ENCODE data around the gene STN1. TPM values are rescaled to one million over a fixed set of nuclear protein-coding genes. Genes with fewer than 3 reads are reported as not detected.

The STN1 gene
- total and polyA plus RNA-seq, 10 of the 15 experiments (the other 5 are each of a cell fraction or from before 2014, with no cell fraction given): 22.2 to 31.8 (median 28.5) TPM

DNA sequence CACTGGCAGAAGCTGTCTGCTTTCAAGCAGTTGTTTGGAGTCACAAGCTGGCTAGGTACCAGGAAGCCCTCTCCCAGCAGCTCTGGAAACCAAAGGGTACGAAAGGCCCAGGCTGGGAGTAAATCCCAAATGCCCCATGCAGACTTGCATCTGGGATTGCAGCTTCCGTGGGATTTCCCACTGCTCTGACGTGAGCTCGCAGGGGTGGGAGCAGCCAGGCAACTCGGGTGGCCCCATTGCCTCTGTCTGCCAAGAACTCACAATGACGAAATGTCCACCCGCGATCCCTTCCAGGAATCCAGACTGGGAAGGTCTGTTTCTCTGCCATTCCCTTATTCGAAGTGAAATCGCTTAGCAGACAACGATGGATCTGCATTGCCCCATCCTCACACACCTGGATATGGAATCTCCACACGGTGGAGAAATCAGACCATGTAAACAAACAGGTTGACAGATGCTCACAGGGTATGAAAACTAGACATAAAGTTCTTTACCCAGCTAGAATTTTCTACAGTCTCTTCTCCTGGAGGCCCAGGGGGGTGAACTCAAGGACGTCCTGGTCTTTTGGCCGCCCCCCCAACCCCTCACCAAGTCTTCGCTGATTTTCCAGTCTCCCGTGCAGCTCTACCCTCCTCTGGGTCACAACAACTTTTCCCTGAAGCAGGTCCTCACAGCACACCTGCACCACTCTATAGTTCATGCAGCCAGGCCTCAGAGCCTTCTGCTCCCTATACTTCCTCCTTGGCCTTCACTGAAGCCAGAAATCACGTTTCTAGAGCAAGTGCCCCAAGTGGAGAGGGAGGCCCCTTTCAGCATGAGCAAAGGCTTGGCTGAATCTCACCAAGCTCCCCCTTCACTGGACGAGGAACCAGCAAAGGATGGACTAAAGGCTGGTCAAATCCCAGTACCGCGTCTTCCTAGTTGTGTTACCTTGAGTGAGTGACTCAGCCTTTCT is 82.6 kb downstream of the STN1 start (continued):
- TF ChIP-seq, protein P1, sequence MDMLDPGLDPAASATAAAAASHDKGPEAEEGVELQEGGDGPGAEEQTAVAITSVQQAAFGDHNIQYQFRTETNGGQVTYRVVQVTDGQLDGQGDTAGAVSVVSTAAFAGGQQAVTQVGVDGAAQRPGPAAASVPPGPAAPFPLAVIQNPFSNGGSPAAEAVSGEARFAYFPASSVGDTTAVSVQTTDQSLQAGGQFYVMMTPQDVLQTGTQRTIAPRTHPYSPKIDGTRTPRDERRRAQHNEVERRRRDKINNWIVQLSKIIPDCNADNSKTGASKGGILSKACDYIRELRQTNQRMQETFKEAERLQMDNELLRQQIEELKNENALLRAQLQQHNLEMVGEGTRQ (IDR thresholded peaks at IDR 0.05; ENCODE audit: borderline replicate concordance, low read depth, low read length): no peak

DNA sequence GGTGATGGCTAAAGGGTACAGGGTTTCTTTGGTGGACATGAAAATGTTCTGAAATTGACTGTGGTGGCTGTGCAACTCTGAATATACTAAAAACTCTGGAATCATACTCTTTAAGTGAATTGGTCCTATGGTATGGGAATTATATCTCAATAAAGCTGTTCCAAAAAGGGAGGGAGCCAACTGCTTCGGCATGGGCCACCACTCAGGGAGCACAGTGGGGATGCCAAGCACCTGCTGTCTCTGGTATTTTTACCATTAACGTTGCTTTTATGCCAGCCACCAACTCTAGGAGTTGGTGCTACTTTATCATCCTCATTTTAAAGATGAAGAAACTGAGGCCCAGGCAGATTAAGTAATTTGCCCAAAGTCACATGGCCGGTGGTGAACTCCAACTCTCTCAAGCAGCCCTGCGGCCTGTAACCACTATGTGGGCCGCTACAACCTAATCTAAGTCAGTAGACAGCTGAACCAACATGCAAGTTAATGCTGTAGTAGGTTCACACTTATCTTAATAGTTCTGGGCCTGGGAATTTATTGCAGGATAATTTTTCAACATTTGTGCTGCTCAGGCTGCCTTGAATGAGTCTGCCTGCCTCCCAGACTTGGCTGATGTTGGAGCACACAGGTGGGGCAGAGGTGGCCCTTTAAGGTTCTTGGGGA is 83.4 kb downstream of the STN1 start:
- POLR2A ChIA-PET: no interaction called here
- Histone ChIP-seq H3K36me3 (ENCODE audit: control insufficient read depth in 2 of 2, insufficient read depth in 2 of 2, low read length in 1 of 2) (no peaks in the 10 kb centered on the region), H3K9me3 (replicated peaks; ENCODE audit: control insufficient read depth, insufficient read depth, low read length) (no peaks in the 10 kb centered on the region; the same call in 2 of the 3 replicates), H3K4me2 (ENCODE audit: control insufficient read depth, insufficient read depth) (no peak overlapping the region), H3K27me3 (replicated peaks in 1 of 2; ENCODE audit: control insufficient read depth in 2 of 2, insufficient read depth in 2 of 2, low read length in 1 of 2) (0 out of 4 replicates have a peak, but pooled peaks cover 0 to under 1% of the 10 kb centered on the region in 2 experiments), H2AFZ (ENCODE audit: control insufficient read depth, low read depth, low read length) (no peak overlapping the region), H4K20me1 (ENCODE audit: control insufficient read depth, insufficient read depth) (no peaks in the 10 kb centered on the region), H3K4me1 (ENCODE audit: control insufficient read depth, insufficient read depth, low read length) (no peaks in the 10 kb centered on the region), H3K4me3 (no peak overlapping the region), H3K9ac (ENCODE audit: control insufficient read depth, insufficient read depth, low read length) (no peak overlapping the region), H3K27ac (ENCODE audit: control insufficient read depth, insufficient read depth) (no peak overlapping the region), H3K79me2 (ENCODE audit: control insufficient read depth, insufficient read depth, low read length) (no peaks in the 10 kb centered on the region)
- in situ Hi-C loops (cut with MboI) (no loop called here), intact Hi-C loops (cut with micrococcal nuclease; ENCODE audit: unreplicated experiment) (no loop called here)
- ATAC-seq: no peak
- 27% methylated on average over 5 of the region's 5 CpGs for WGBS (ENCODE audit: insufficient coverage, insufficient replicate concordance, low lambda C conversion rate, missing lambda C conversion rate)
- no peak for DNase-seq (ENCODE audit: low read depth, low spot score)
- FAIRE-seq: no peak
- CTCF ChIA-PET: no interaction called here
- RAD21 ChIA-PET (ENCODE audit: unreplicated experiment): no interaction called here
- no TSS peak for BruUV-seq (replicated peaks)
- SMC1A ChIA-PET (ENCODE audit: uncharacterized antibody, unreplicated experiment): interaction anchor here (1.2 kb wide), 1 partner anchor 124 kb away, joined by 3 read pairs; no protein-coding TSS in a partner anchor
- no peak for TF ChIP-seq FOXM1 (IDR thresholded peaks at IDR 0.05; ENCODE audit: low read depth, low read length)
- TF ChIP-seq JUNB (IDR thresholded peaks at IDR 0.05): no peak
- no peak for TF ChIP-seq NR2F1 (conservative IDR thresholded peaks at IDR 0.05)
- TF ChIP-seq MTA3 (IDR thresholded peaks at IDR 0.05; ENCODE audit: borderline replicate concordance, low read length): no peak
- no peak for TF ChIP-seq BHLHE40 (IDR thresholded peaks at IDR 0.05; ENCODE audit: borderline replicate concordance in 1 of 2, low read depth in 2 of 2, low read length in 1 of 2)
- TF ChIP-seq HCFC1 (IDR thresholded peaks at IDR 0.05; ENCODE audit: low read length): no peak
- no peak for TF ChIP-seq SMAD1 (IDR thresholded peaks at IDR 0.05; ENCODE audit: low read depth, partially characterized antibody)
- no peak for TF ChIP-seq CHD2 (IDR thresholded peaks at IDR 0.05; ENCODE audit: borderline replicate concordance, low read depth, low read length)
- TF ChIP-seq MEF2B (IDR thresholded peaks at IDR 0.05; ENCODE audit: partially characterized antibody, poor library complexity, severe bottlenecking): no peak
- TF ChIP-seq, protein P2, sequence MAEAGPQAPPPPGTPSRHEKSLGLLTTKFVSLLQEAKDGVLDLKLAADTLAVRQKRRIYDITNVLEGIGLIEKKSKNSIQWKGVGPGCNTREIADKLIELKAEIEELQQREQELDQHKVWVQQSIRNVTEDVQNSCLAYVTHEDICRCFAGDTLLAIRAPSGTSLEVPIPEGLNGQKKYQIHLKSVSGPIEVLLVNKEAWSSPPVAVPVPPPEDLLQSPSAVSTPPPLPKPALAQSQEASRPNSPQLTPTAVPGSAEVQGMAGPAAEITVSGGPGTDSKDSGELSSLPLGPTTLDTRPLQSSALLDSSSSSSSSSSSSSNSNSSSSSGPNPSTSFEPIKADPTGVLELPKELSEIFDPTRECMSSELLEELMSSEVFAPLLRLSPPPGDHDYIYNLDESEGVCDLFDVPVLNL (IDR thresholded peaks at IDR 0.05; ENCODE audit: low read depth, low read length): no peak
- TF ChIP-seq, protein P3, sequence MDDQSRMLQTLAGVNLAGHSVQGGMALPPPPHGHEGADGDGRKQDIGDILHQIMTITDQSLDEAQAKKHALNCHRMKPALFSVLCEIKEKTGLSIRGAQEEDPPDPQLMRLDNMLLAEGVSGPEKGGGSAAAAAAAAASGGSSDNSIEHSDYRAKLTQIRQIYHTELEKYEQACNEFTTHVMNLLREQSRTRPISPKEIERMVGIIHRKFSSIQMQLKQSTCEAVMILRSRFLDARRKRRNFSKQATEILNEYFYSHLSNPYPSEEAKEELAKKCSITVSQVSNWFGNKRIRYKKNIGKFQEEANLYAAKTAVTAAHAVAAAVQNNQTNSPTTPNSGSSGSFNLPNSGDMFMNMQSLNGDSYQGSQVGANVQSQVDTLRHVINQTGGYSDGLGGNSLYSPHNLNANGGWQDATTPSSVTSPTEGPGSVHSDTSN (IDR thresholded peaks at IDR 0.05; ENCODE audit: insufficient replicate concordance, low read depth, low read length): no peak
- TF ChIP-seq SUZ12 (IDR thresholded peaks at IDR 0.05; ENCODE audit: unreplicated experiment): no peak
- TF ChIP-seq, protein P4, sequence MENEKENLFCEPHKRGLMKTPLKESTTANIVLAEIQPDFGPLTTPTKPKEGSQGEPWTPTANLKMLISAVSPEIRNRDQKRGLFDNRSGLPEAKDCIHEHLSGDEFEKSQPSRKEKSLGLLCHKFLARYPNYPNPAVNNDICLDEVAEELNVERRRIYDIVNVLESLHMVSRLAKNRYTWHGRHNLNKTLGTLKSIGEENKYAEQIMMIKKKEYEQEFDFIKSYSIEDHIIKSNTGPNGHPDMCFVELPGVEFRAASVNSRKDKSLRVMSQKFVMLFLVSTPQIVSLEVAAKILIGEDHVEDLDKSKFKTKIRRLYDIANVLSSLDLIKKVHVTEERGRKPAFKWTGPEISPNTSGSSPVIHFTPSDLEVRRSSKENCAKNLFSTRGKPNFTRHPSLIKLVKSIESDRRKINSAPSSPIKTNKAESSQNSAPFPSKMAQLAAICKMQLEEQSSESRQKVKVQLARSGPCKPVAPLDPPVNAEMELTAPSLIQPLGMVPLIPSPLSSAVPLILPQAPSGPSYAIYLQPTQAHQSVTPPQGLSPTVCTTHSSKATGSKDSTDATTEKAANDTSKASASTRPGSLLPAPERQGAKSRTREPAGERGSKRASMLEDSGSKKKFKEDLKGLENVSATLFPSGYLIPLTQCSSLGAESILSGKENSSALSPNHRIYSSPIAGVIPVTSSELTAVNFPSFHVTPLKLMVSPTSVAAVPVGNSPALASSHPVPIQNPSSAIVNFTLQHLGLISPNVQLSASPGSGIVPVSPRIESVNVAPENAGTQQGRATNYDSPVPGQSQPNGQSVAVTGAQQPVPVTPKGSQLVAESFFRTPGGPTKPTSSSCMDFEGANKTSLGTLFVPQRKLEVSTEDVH (IDR thresholded peaks at IDR 0.05; ENCODE audit: low read depth, partially characterized antibody): no peak

Data from GM12878 (cell line).